GM12878 (cell line): ENCODE measurements around the gene CD8B. TPM values are rescaled to one million over a fixed set of nuclear protein-coding genes. Genes with fewer than 3 reads are reported as not detected.

Experiments used
- ATAC-seq: fragments of 200-7000 bp; cut with Tn5 transposase; 3 replicates; pipeline ENCODE4 v1.9.1; 2020; ENCODE audit warnings: mild to moderate bottlenecking, moderate library complexity
- BruUV-seq: library from RNA; stranded (reverse); fragments of 400-500 nt; replicated peaks from 2 replicates; lab custom pipeline; 2021; lab: Mats Ljungman, UMichigan
- CTCF ChIA-PET: fragments of 300-600 bp; sonication (Branson Sonifier 250); formaldehyde crosslinking; extraction: SDS; loops from one replicate; lab custom pipeline; 2021; ENCODE audit warnings: inconsistent platforms; lab: Yijun Ruan, JAX
- POLR2A ChIA-PET: fragments of 350-600 bp; formaldehyde crosslinking; extraction: SDS; loops from one replicate; lab custom pipeline; 2021; ENCODE audit warnings: inconsistent platforms; lab: Charles Lee
- RAD21 ChIA-PET: fragments of 300-600 bp; sonication (Branson Sonifier 250); formaldehyde crosslinking; loops from one replicate; lab custom pipeline; 2023; ENCODE audit warnings: antibody characterized with exemption; ENCODE audit not compliant: unreplicated experiment; lab: Charles Lee
- SMC1A ChIA-PET: fragments of 300-600 bp; sonication (Branson Sonifier 250); formaldehyde crosslinking; loops from one replicate; lab custom pipeline; 2023; ENCODE audit not compliant: unreplicated experiment, uncharacterized antibody; lab: Charles Lee
- DNase-seq: peaks from one replicate; pipeline ENCODE4 v3.0.0-alpha.2; 2011; ENCODE audit warnings: low read depth, low spot score
- FAIRE-seq: peaks from 3 replicates; lab custom pipeline; 2011; peaks lifted over from hg19 to GRCh38; lab: Jason Lieb, UNC
- H2AFZ ChIP-seq: 2 replicates; pipeline ENCODE4 v1.6.0; 2011; ENCODE audit warnings: low read depth, low read length, control low read depth; ENCODE audit not compliant: control insufficient read depth
- H3K27ac ChIP-seq: 2 replicates; pipeline ENCODE4 v1.5.1; 2011; ENCODE audit warnings: control low read depth; ENCODE audit not compliant: control insufficient read depth, insufficient read depth
- H3K27me3 ChIP-seq, 2 experiments: replicated peaks in 1 of 2; 2 replicates each; pipeline versions ENCODE4 v1.6.0 to v1.6.1; 2011; ENCODE audit warnings: low read length in 1 of 2; ENCODE audit not compliant: control insufficient read depth in 2 of 2, insufficient read depth in 2 of 2
- H3K36me3 ChIP-seq, 2 experiments: 2 replicates each; pipeline ENCODE4 v1.5.1; 2011; ENCODE audit warnings: low read length in 1 of 2; ENCODE audit not compliant: control insufficient read depth in 2 of 2, insufficient read depth in 2 of 2
- H3K4me1 ChIP-seq: 2 replicates; pipeline ENCODE4 v1.6.1; 2011; ENCODE audit warnings: mild to moderate bottlenecking, low read length, moderate library complexity, mixed read lengths; ENCODE audit not compliant: control insufficient read depth, insufficient read depth
- H3K4me2 ChIP-seq: 2 replicates; pipeline ENCODE4 v1.6.0; 2011; ENCODE audit warnings: control low read depth; ENCODE audit not compliant: control insufficient read depth, insufficient read depth
- H3K4me3 ChIP-seq: fragments of 200-600 bp; sonication (generic); 2 replicates; pipeline ENCODE4 v1.5.1; 2016
- H3K79me2 ChIP-seq: 2 replicates; pipeline ENCODE4 v1.6.0; 2011; ENCODE audit warnings: low read length; ENCODE audit not compliant: control insufficient read depth, insufficient read depth
- H3K9ac ChIP-seq: 2 replicates; pipeline ENCODE4 v1.8.0; 2011; ENCODE audit warnings: low read length, control low read depth, mixed read lengths; ENCODE audit not compliant: control insufficient read depth, insufficient read depth
- H3K9me3 ChIP-seq: replicated peaks from 3 replicates; pipeline ENCODE4 v1.5.1; 2011; ENCODE audit warnings: mild to moderate bottlenecking, low read length; ENCODE audit not compliant: control insufficient read depth, insufficient read depth
- H4K20me1 ChIP-seq: 2 replicates; pipeline ENCODE4 v1.6.0; 2011; ENCODE audit not compliant: control insufficient read depth, insufficient read depth
- CEBPB ChIP-seq, 2 experiments: fragments of 150-350 bp in 1 of 2; IDR thresholded peaks; 2 replicates each; pipeline ENCODE4 v1.6.1; 2012 to 2014; ENCODE audit warnings: low read depth in 2 of 2, low read length in 2 of 2, borderline replicate concordance in 1 of 2, inconsistent platforms in 1 of 2
- ELK1 ChIP-seq: IDR thresholded peaks from 2 replicates; pipeline ENCODE4 v1.6.1; 2012; ENCODE audit warnings: low read depth, low read length, improper control_type of control experiment
- HSF1 ChIP-seq: fragments of 150-350 bp; IDR thresholded peaks from 2 replicates; pipeline ENCODE4 v1.6.1; 2014; ENCODE audit warnings: mild to moderate bottlenecking, low read depth, low read length
- JUNB ChIP-seq: IDR thresholded peaks from 2 replicates; pipeline ENCODE4 v1.6.1; 2016; ENCODE audit warnings: antibody characterized with exemption, mild to moderate bottlenecking
- NKRF ChIP-seq: fragments of 450-650 bp; conservative IDR thresholded peaks from 2 replicates; pipeline ENCODE4 v1.6.1; 2017; ENCODE audit warnings: mild to moderate bottlenecking, moderate library complexity
- NR2C1 ChIP-seq: fragments of 450-650 bp; IDR thresholded peaks from 2 replicates; pipeline ENCODE4 v1.6.1; 2017; ENCODE audit warnings: antibody characterized with exemption, mild to moderate bottlenecking, moderate library complexity
- RELB ChIP-seq: fragments of 450-650 bp; IDR thresholded peaks from 2 replicates; pipeline ENCODE4 v1.6.1; 2017; ENCODE audit warnings: low read depth, mild to moderate bottlenecking, moderate library complexity
- ZNF217 ChIP-seq: fragments of 450-650 bp; IDR thresholded peaks from 2 replicates; pipeline ENCODE4 v1.6.1; 2017; ENCODE audit warnings: antibody characterized with exemption, mild to moderate bottlenecking
- ZNF274 ChIP-seq: IDR thresholded peaks from one replicate; pipeline ENCODE4 v1.8.0; 2011; ENCODE audit not compliant: insufficient read length, insufficient read depth
- WGBS: methylation state at CpG from one replicate; pipeline ENCODE4 v1.1.6; 2016; ENCODE audit warnings: low lambda C conversion rate; ENCODE audit not compliant: insufficient replicate concordance, insufficient coverage; ENCODE audit errors: missing lambda C conversion rate; 5-methylcytosine and 5-hydroxymethylcytosine counted together
- in situ Hi-C: fragments of 300-500 bp; cut with MboI; formaldehyde crosslinking; loops from 9 replicates; pipeline ENCODE4 v1.14.3; 2018; ENCODE audit warnings: mixed read lengths
- intact Hi-C: fragments of 100-400 bp; cut with micrococcal nuclease; formaldehyde crosslinking; loops from one replicate; pipeline ENCODE4 v1.14.2; 2022; ENCODE audit not compliant: unreplicated experiment
- polyA plus RNA-seq, 11 experiments: library from polyadenylated mRNA; depleted of rRNA in 4 of 11; unstranded in 6 of 11; stranded (reverse) in 5 of 11; fragments of >200 nt; fragmentation: Nextera tagmentation in 4 of 11; fragmentation: Illumina TruSeq in 1 of 11; extraction: Ambion mirVana in 4 of 11; extraction: Trizol in 1 of 11; gene quantifications; 1 replicate in 1 of 11; 2 replicates in 10 of 11; pipeline versions ENCODE4 v1.2.1 to v1.2.3, GENCODE V29; 2011 to 2016; ENCODE audit warnings: inconsistent platforms in 2 of 11, missing spikeins in 2 of 11, low read depth in 1 of 11
- total RNA-seq, 4 experiments: library from RNA; depleted of rRNA in 3 of 4; stranded (reverse); fragments of >200 nt in 3 of 4; fragmentation: Illumina TruSeq in 1 of 4; extraction: Trizol in 1 of 4; gene quantifications; 2 replicates each; pipeline versions ENCODE4 v1.2.1 to v1.2.3, GENCODE V29; 2013 to 2021
- TF ChIP-seq, protein P1 (sequence below): fragments of 450-650 bp; IDR thresholded peaks from 2 replicates; pipeline ENCODE4 v1.6.1; 2017; ENCODE audit warnings: mild to moderate bottlenecking, moderate library complexity

CD8B gene
- total and polyA plus RNA-seq, 10 of the 15 experiments (the other 5 are each of a cell fraction or from before 2014, with no cell fraction given): 0.21 TPM; not detected in 9

DNA sequence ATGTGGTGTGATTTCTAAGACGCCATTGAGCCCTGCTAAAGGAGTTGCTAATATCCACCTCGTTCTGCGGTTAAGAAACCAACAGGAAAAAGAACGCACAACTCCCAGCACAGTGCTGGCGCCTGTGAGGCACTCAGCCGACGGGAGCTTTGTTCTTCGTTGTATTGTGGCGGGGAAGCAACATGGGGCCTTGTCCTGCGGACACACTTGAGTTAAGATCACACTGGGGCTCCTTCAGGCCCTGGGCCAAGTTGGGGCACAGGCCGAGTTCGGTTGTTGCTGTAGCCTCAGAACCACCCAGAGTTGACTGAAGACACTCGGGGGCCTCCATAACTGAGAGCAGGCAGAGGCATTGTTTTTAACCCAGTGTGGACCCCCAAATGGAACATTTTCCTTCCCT lies 40.4 kb downstream of the CD8B start:
- H3K4me3 ChIP-seq: no peak overlapping the region
- POLR2A ChIA-PET: no interaction called here
- no peak for FAIRE-seq
- no peaks in the 10 kb centered on the region for H3K4me1 ChIP-seq
- no peaks in the 10 kb centered on the region; the same call in 2 of the 3 replicates for H3K9me3 ChIP-seq
- SMC1A ChIA-PET: no interaction called here
- in situ Hi-C loops: loop anchor here (25.0 kb wide), 1 partner anchor 391 kb away; no protein-coding TSS in a partner anchor
- WGBS: 69% methylated on average over 13 of the region's 13 CpGs
- CTCF ChIA-PET: no interaction called here
- H3K4me2 ChIP-seq: no peak overlapping the region
- ATAC-seq: no peak
- H3K27ac ChIP-seq: no peak overlapping the region
- intact Hi-C loops: no loop called here
- no peaks in the 10 kb centered on the region for H3K36me3 ChIP-seq
- no peaks in the 10 kb centered on the region for H4K20me1 ChIP-seq
- DNase-seq: no peak
- no peak overlapping the region for H3K9ac ChIP-seq
- no TSS peak for BruUV-seq
- no peaks in the 10 kb centered on the region for H3K79me2 ChIP-seq
- RAD21 ChIA-PET: no interaction called here
- H3K27me3 ChIP-seq: peaks cover 0 to 3% of the 10 kb centered on the region in 2 experiments; a peak in 3 of 4 replicates
- no peak overlapping the region for H2AFZ ChIP-seq
- TF ChIP-seq HSF1 (no peak), JUNB (no peak), RELB (no peak), ZNF217 (no peak), ELK1 (no peak), NKRF (no peak), NR2C1 (no peak), ZNF274 (no peak), CEBPB (IDR thresholded peaks at IDR 0.05; ENCODE audit: borderline replicate concordance in 1 of 2, low read depth in 2 of 2, low read length in 2 of 2) (no peak)
- TF ChIP-seq, protein P1, sequence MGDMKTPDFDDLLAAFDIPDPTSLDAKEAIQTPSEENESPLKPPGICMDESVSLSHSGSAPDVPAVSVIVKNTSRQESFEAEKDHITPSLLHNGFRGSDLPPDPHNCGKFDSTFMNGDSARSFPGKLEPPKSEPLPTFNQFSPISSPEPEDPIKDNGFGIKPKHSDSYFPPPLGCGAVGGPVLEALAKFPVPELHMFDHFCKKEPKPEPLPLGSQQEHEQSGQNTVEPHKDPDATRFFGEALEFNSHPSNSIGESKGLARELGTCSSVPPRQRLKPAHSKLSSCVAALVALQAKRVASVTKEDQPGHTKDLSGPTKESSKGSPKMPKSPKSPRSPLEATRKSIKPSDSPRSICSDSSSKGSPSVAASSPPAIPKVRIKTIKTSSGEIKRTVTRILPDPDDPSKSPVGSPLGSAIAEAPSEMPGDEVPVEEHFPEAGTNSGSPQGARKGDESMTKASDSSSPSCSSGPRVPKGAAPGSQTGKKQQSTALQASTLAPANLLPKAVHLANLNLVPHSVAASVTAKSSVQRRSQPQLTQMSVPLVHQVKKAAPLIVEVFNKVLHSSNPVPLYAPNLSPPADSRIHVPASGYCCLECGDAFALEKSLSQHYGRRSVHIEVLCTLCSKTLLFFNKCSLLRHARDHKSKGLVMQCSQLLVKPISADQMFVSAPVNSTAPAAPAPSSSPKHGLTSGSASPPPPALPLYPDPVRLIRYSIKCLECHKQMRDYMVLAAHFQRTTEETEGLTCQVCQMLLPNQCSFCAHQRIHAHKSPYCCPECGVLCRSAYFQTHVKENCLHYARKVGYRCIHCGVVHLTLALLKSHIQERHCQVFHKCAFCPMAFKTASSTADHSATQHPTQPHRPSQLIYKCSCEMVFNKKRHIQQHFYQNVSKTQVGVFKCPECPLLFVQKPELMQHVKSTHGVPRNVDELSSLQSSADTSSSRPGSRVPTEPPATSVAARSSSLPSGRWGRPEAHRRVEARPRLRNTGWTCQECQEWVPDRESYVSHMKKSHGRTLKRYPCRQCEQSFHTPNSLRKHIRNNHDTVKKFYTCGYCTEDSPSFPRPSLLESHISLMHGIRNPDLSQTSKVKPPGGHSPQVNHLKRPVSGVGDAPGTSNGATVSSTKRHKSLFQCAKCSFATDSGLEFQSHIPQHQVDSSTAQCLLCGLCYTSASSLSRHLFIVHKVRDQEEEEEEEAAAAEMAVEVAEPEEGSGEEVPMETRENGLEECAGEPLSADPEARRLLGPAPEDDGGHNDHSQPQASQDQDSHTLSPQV: no peak
